Activated CD8-positive, alpha-beta memory T cell treated with anti-CD3 and anti-CD28 coated beads for 1 hour (primary cell): Measurements from ENCODE around the gene HBP1.
A peak's percentile ranks its signal among the peaks of the same experiment; 100 is the strongest.
"Not testable (repeated sequence)": the region's sequence is repeated elsewhere in the genome, so short reads cannot be mapped to it uniquely, and the experiment has no call there.

Experiments used
- DNase-seq, 2 donors: peaks; one replicate each; pipeline ENCODE4 v3.0.0-alpha.2; 2020; ENCODE audit warnings: low read depth in 1 of 2; ENCODE audit errors: extremely low read depth in 1 of 2

Gene HBP1

GRCh38 chr7:107152011-107152410 is 16.8 kb upstream of the HBP1 start:
- no peak for DNase-seq

- no peak for DNase-seq
Measured at GRCh38 chr7:107154826-107155225, 14.0 kb upstream of the HBP1 start.

GRCh38 chr7:107155726-107156125 is 13.1 kb upstream of the HBP1 start:
- not testable (repeated sequence) for DNase-seq

GRCh38 chr7:107157091-107157490 is 11.7 kb upstream of the HBP1 start:
- DNase-seq = no peak

GRCh38 chr7:107158028-107158427 is 10.8 kb upstream of the HBP1 start:
- no peak for DNase-seq

GRCh38 chr7:107160389-107160788 is 8.4 kb upstream of the HBP1 start:
- DNase-seq = no peak

GRCh38 chr7:107161415-107161814 is 7.4 kb upstream of the HBP1 start:
- no peak for DNase-seq

GRCh38 chr7:107162475-107162874 is 6.3 kb upstream of the HBP1 start:
- no peak for DNase-seq

- no peak for DNase-seq
Measured at GRCh38 chr7:107164092-107164491, 4.7 kb upstream of the HBP1 start.

GRCh38 chr7:107165341-107165740 is 3.5 kb upstream of the HBP1 start:
- DNase-seq = no peak

GRCh38 chr7:107166736-107167426 is 1.9 kb upstream of the HBP1 start:
- DNase-seq = no peak

- DNase-seq = peak; percentile 38 to 56
Measured at GRCh38 chr7:107167483-107168232, 1.1 kb upstream of the HBP1 start.

- DNase-seq = peak; percentile 53 to 68
Measured at GRCh38 chr7:107169120-107170050, 582 bp downstream of the HBP1 start.

GRCh38 chr7:107170051-107170915 is 1.5 kb downstream of the HBP1 start:
- DNase-seq = no peak

GRCh38 chr7:107171496-107171895 is 2.7 kb downstream of the HBP1 start:
- DNase-seq = no peak

- DNase-seq = no peak
Measured at GRCh38 chr7:107172276-107173032, 3.7 kb downstream of the HBP1 start.

GRCh38 chr7:107173191-107173590 is 4.4 kb downstream of the HBP1 start:
- no peak for DNase-seq

GRCh38 chr7:107173691-107174406 is 5.0 kb downstream of the HBP1 start:
- DNase-seq = no peak
